Astrocyte (in vitro differentiated cells and primary cell): ENCODE measurements around the gene POLE3. TPM values are rescaled to one million over a fixed set of nuclear protein-coding genes. Genes with fewer than 3 reads are reported as not detected.

ENCODE experiments used
- DNase-seq: peaks from one replicate; pipeline ENCODE4 v3.0.0-alpha.2; 2010; ENCODE audit warnings: low read depth
- FAIRE-seq: peaks from 2 replicates; lab custom pipeline; 2011; peaks lifted over from hg19 to GRCh38; lab: Jason Lieb, UNC
- H2AFZ ChIP-seq: 2 replicates; pipeline ENCODE4 v1.6.0; 2012; ENCODE audit warnings: low read depth, low read length, inconsistent platforms
- H3K27ac ChIP-seq: 2 replicates; pipeline ENCODE4 v1.5.1; 2011; ENCODE audit warnings: low read depth, low read length, inconsistent platforms
- H3K27me3 ChIP-seq: 2 replicates; pipeline ENCODE4 v1.6.0; 2011; ENCODE audit warnings: low read length, inconsistent platforms; ENCODE audit not compliant: insufficient read depth
- H3K36me3 ChIP-seq: 2 replicates; pipeline ENCODE4 v1.5.1; 2011; ENCODE audit warnings: low read length, inconsistent platforms; ENCODE audit not compliant: insufficient read depth
- H3K4me1 ChIP-seq: 2 replicates; pipeline ENCODE4 v1.5.1; 2011; ENCODE audit warnings: low read length, inconsistent platforms; ENCODE audit not compliant: insufficient read depth
- H3K4me2 ChIP-seq: 2 replicates; pipeline ENCODE4 v1.6.0; 2012; ENCODE audit warnings: low read length, inconsistent platforms
- H3K4me3 ChIP-seq: 2 replicates; pipeline ENCODE4 v1.5.1; 2011; ENCODE audit warnings: low read depth, mild to moderate bottlenecking, low read length, inconsistent platforms; ENCODE audit not compliant: insufficient read depth
- H3K79me2 ChIP-seq: 2 replicates; pipeline ENCODE4 v1.6.0; 2012; ENCODE audit warnings: mild to moderate bottlenecking, low read length, inconsistent platforms; ENCODE audit not compliant: insufficient read depth
- H3K9ac ChIP-seq: 2 replicates; pipeline ENCODE4 v1.6.0; 2012; ENCODE audit warnings: mild to moderate bottlenecking, low read length, inconsistent platforms
- H3K9me3 ChIP-seq: 2 replicates; pipeline ENCODE4 v1.5.1; 2012; ENCODE audit warnings: low read depth, mild to moderate bottlenecking, low read length, inconsistent platforms; ENCODE audit not compliant: insufficient read depth
- H4K20me1 ChIP-seq: 2 replicates; pipeline ENCODE4 v1.6.0; 2012; ENCODE audit warnings: low read length, inconsistent platforms; ENCODE audit not compliant: insufficient read depth
- H3K27ac Mint-ChIP-seq: one replicate; pipeline ENCODE4 v1.8.0; 2021; ENCODE audit warnings: mild to moderate bottlenecking, mixed read lengths; ENCODE audit not compliant: unreplicated experiment
- H3K27me3 Mint-ChIP-seq: one replicate; pipeline ENCODE4 v1.8.0; 2021; ENCODE audit warnings: low read depth, mixed read lengths; ENCODE audit not compliant: unreplicated experiment
- H3K36me3 Mint-ChIP-seq: one replicate; pipeline ENCODE4 v1.8.0; 2021; ENCODE audit warnings: low read depth, mixed read lengths; ENCODE audit not compliant: unreplicated experiment
- H3K4me1 Mint-ChIP-seq: one replicate; pipeline ENCODE4 v1.8.0; 2021; ENCODE audit warnings: low read depth, mixed read lengths; ENCODE audit not compliant: unreplicated experiment
- H3K4me3 Mint-ChIP-seq: one replicate; pipeline ENCODE4 v1.8.0; 2021; ENCODE audit warnings: mild to moderate bottlenecking, moderate library complexity, mixed read lengths; ENCODE audit not compliant: unreplicated experiment
- H3K9me3 Mint-ChIP-seq: one replicate; pipeline ENCODE4 v1.8.0; 2021; ENCODE audit warnings: mild to moderate bottlenecking, mixed read lengths; ENCODE audit not compliant: unreplicated experiment
- CTCF ChIP-seq: IDR thresholded peaks from 2 replicates; pipeline ENCODE4 v1.5.1; 2011; ENCODE audit warnings: low read depth, mild to moderate bottlenecking, inconsistent platforms, low read length, moderate library complexity; ENCODE audit not compliant: insufficient read depth
- EZH2 ChIP-seq: IDR thresholded peaks from 2 replicates; pipeline ENCODE4 v1.6.1; 2012; ENCODE audit warnings: mild to moderate bottlenecking, low read length, inconsistent platforms; ENCODE audit not compliant: insufficient read depth
- total RNA-seq: library from RNA; stranded (reverse); gene quantifications from 2 replicates; pipeline ENCODE4 v1.2.1, GENCODE V29; 2021

Gene POLE3
- total RNA-seq, 1 donor from 2014 or later: 36.6 TPM

DNA sequence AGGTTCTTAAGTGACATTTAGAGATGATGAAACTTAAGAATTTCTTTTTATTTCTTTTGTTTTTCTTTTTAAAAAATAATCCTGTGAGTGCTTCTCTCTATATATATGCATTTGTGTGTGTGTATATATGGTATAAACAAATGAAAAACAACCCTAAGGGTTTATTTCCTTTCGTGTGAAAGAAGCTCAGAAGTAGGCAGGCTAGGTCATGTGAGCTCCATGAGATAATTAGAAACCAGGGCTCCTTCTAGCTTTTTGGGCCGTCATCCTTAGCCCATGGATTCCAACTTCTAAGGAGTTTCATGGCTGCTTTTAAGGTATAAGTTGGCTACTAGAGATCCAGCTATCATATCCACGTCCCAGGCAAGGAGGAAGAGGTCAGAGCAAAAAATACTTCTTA is 11.3 kb upstream of the POLE3 start:
- Histone ChIP-seq H3K36me3 (no peaks in the 10 kb centered on the region), H3K4me3 (no peak overlapping the region), H4K20me1 (no peaks in the 10 kb centered on the region), H3K27ac (no peak overlapping the region), H3K4me1 (no peaks in the 10 kb centered on the region), H3K79me2 (no peaks in the 10 kb centered on the region), H3K9me3 (no peaks in the 10 kb centered on the region), H2AFZ (no peak overlapping the region), H3K4me2 (no peak overlapping the region), H3K27me3 (peaks cover 13% of the 10 kb centered on the region), H3K9ac (no peak overlapping the region)
- FAIRE-seq (no peak), DNase-seq (no peak)
- Mint-ChIP-seq H3K4me1 (peaks cover 2% of the 10 kb centered on the region), H3K36me3 (no peaks in the 10 kb centered on the region), H3K4me3 (no peak overlapping the region), H3K9me3 (no peaks in the 10 kb centered on the region), H3K27me3 (peaks cover 28% of the 10 kb centered on the region), H3K27ac (no peak overlapping the region)
- TF ChIP-seq EZH2 (no peak), CTCF (no peak)

GRCh38 chr9:113417370-113417769 is 6.9 kb upstream of the POLE3 start:
- Histone ChIP-seq H3K4me3 (no peak overlapping the region), H3K4me1 (no peaks in the 10 kb centered on the region), H3K27me3 (no peaks in the 10 kb centered on the region), H3K27ac (no peak overlapping the region), H3K36me3 (no peaks in the 10 kb centered on the region), H2AFZ (no peak overlapping the region), H3K4me2 (no peak overlapping the region), H3K9ac (no peak overlapping the region), H3K9me3 (no peaks in the 10 kb centered on the region), H4K20me1 (no peaks in the 10 kb centered on the region), H3K79me2 (no peaks in the 10 kb centered on the region)
- Mint-ChIP-seq H3K27me3 (no peaks in the 10 kb centered on the region), H3K4me3 (no peak overlapping the region), H3K9me3 (no peaks in the 10 kb centered on the region), H3K36me3 (no peaks in the 10 kb centered on the region), H3K4me1 (no peaks in the 10 kb centered on the region), H3K27ac (no peak overlapping the region)
- FAIRE-seq: no peak
- no peak for TF ChIP-seq EZH2
- no peak for TF ChIP-seq CTCF
- DNase-seq: no peak

GRCh38 chr9:113416149-113416721 is 5.8 kb upstream of the POLE3 start:
- FAIRE-seq (no peak), DNase-seq (no peak)
- Histone ChIP-seq H3K27ac (no peak overlapping the region), H3K27me3 (no peaks in the 10 kb centered on the region), H4K20me1 (no peaks in the 10 kb centered on the region), H3K4me1 (no peaks in the 10 kb centered on the region), H3K4me2 (no peak overlapping the region), H3K9ac (no peak overlapping the region), H3K36me3 (no peaks in the 10 kb centered on the region), H2AFZ (no peak overlapping the region), H3K9me3 (no peaks in the 10 kb centered on the region), H3K79me2 (no peaks in the 10 kb centered on the region), H3K4me3 (no peak overlapping the region)
- Mint-ChIP-seq H3K9me3 (no peaks in the 10 kb centered on the region), H3K27ac (no peak overlapping the region), H3K36me3 (no peaks in the 10 kb centered on the region), H3K4me1 (no peaks in the 10 kb centered on the region), H3K27me3 (no peaks in the 10 kb centered on the region), H3K4me3 (no peak overlapping the region)
- no peak for TF ChIP-seq EZH2
- TF ChIP-seq CTCF: no peak
